Liver (tissue), 9 donors: ENCODE results near the gene MOB4. TPM values are rescaled to one million over a fixed set of nuclear protein-coding genes. Genes with fewer than 3 reads are reported as not detected.

Source experiments
- DNase-seq: peaks from one replicate; pipeline ENCODE4 v3.0.0-alpha.2; 2017; ENCODE audit warnings: low spot score
- H3K27ac ChIP-seq, 2 donors: one replicate each; pipeline ENCODE4 v1.7.0; 2013; ENCODE audit warnings: inconsistent platforms in 2 of 2, low read length in 2 of 2, control low read depth in 1 of 2, low read depth in 1 of 2, mild to moderate bottlenecking in 1 of 2
- H3K27me3 ChIP-seq, 4 donors: one replicate each; pipeline versions ENCODE4 v1.6.1 to v1.7.0; 2013; ENCODE audit warnings: low read length in 3 of 4, inconsistent platforms in 1 of 4, mild to moderate bottlenecking in 1 of 4, moderate library complexity in 1 of 4; ENCODE audit not compliant: control insufficient read depth in 4 of 4, insufficient read depth in 4 of 4
- H3K36me3 ChIP-seq, 4 donors: one replicate each; pipeline versions ENCODE4 v1.6.1 to v1.7.0; 2013; ENCODE audit warnings: low read length in 3 of 4, mild to moderate bottlenecking in 3 of 4, low read depth in 1 of 4, moderate library complexity in 1 of 4; ENCODE audit not compliant: control insufficient read depth in 4 of 4, insufficient read depth in 3 of 4
- H3K4me1 ChIP-seq, 4 donors: one replicate each; pipeline versions ENCODE4 v1.6.1 to v1.7.0; 2013; ENCODE audit warnings: low read length in 3 of 4, mild to moderate bottlenecking in 3 of 4, moderate library complexity in 1 of 4; ENCODE audit not compliant: control insufficient read depth in 4 of 4, insufficient read depth in 4 of 4
- H3K4me3 ChIP-seq, 3 donors: one replicate each; pipeline versions ENCODE4 v1.6.1 to v1.7.0; 2013; ENCODE audit warnings: low read length in 3 of 3, control low read depth in 1 of 3, low read depth in 1 of 3, mild to moderate bottlenecking in 1 of 3
- H3K9ac ChIP-seq, 2 donors: one replicate each; pipeline ENCODE4 v1.7.0; 2013; ENCODE audit warnings: low read length in 2 of 2, mild to moderate bottlenecking in 2 of 2, moderate library complexity in 2 of 2, control low read depth in 1 of 2, low read depth in 1 of 2
- H3K9me3 ChIP-seq, 4 donors: one replicate each; pipeline versions ENCODE4 v1.6.1 to v1.7.0; 2013; ENCODE audit warnings: low read length in 3 of 4; ENCODE audit not compliant: control insufficient read depth in 4 of 4
- EGR1 ChIP-seq, 2 donors: IDR thresholded peaks; 2 replicates each; pipeline ENCODE4 v1.6.1; 2016 to 2018; ENCODE audit warnings: antibody characterized with exemption in 2 of 2, low read depth in 2 of 2
- FOXA1 ChIP-seq: IDR thresholded peaks from 2 replicates; pipeline ENCODE4 v1.6.1; 2016; ENCODE audit warnings: antibody characterized with exemption
- FOXA2 ChIP-seq: IDR thresholded peaks from 2 replicates; pipeline ENCODE4 v1.6.1; 2016; ENCODE audit warnings: antibody characterized with exemption
- GABPA ChIP-seq, 2 donors: IDR thresholded peaks in 1 of 2; conservative IDR thresholded peaks in 1 of 2; 2 replicates each; pipeline ENCODE4 v1.6.1; 2016; ENCODE audit warnings: antibody characterized with exemption in 2 of 2, mild to moderate bottlenecking in 1 of 2, moderate library complexity in 1 of 2
- HNF4A ChIP-seq, 2 donors: conservative IDR thresholded peaks; 2 replicates each; pipeline ENCODE4 v1.6.1; 2016; ENCODE audit warnings: antibody characterized with exemption in 2 of 2, mild to moderate bottlenecking in 2 of 2
- HNF4G ChIP-seq: IDR thresholded peaks from 2 replicates; pipeline ENCODE4 v1.6.1; 2016; ENCODE audit warnings: antibody characterized with exemption
- NR2F2 ChIP-seq: IDR thresholded peaks from 2 replicates; pipeline ENCODE4 v1.6.1; 2016; ENCODE audit warnings: antibody characterized with exemption
- RAD21 ChIP-seq, 2 donors: IDR thresholded peaks; 2 replicates each; pipeline ENCODE4 v1.6.1; 2016; ENCODE audit warnings: antibody characterized with exemption in 2 of 2, mild to moderate bottlenecking in 2 of 2
- RXRA ChIP-seq, 2 donors: IDR thresholded peaks; 2 replicates each; pipeline ENCODE4 v1.6.1; 2017 to 2018; ENCODE audit warnings: antibody characterized with exemption in 2 of 2, mild to moderate bottlenecking in 1 of 2
- SP1 ChIP-seq: IDR thresholded peaks from 2 replicates; pipeline ENCODE4 v1.6.1; 2018; ENCODE audit warnings: antibody characterized with exemption, mild to moderate bottlenecking
- TAF1 ChIP-seq: conservative IDR thresholded peaks from 2 replicates; pipeline ENCODE4 v1.6.1; 2016; ENCODE audit warnings: antibody characterized with exemption, mild to moderate bottlenecking
- YY1 ChIP-seq: IDR thresholded peaks from 2 replicates; pipeline ENCODE4 v1.6.1; 2016; ENCODE audit warnings: antibody characterized with exemption, mild to moderate bottlenecking
- WGBS: extraction: QIAGEN DNeasy Blood & Tissue Kit; methylation state at CpG from one replicate; pipeline ENCODE4 v1.1.7; 2013; 5-methylcytosine and 5-hydroxymethylcytosine counted together
- polyA plus RNA-seq, 2 donors: library from polyadenylated mRNA; stranded (reverse) in 1 of 2; unstranded in 1 of 2; fragments of 200-250 nt in 1 of 2; fragments of >200 nt in 1 of 2; fragmentation: Nextera tagmentation in 1 of 2; extraction: Ambion mirVana in 1 of 2; gene quantifications; one replicate each; pipeline versions ENCODE4 v1.2.1 to v1.2.3, GENCODE V29; 2013 to 2015
- total RNA-seq, 2 donors: library from RNA; depleted of rRNA; stranded (reverse); fragments of >200 nt; gene quantifications; one replicate each; pipeline ENCODE4 v1.2.3, GENCODE V29; 2014
- TF ChIP-seq, protein P1 (sequence below): IDR thresholded peaks from 2 replicates; pipeline ENCODE4 v1.6.1; 2016; ENCODE audit warnings: antibody characterized with exemption
- TF ChIP-seq, protein P2 (sequence below): IDR thresholded peaks from 2 replicates; pipeline ENCODE4 v1.6.1; 2016; ENCODE audit warnings: antibody characterized with exemption
- TF ChIP-seq, protein P3 (sequence below): IDR thresholded peaks from 2 replicates; pipeline ENCODE4 v1.6.1; 2016; ENCODE audit warnings: antibody characterized with exemption, mild to moderate bottlenecking
- TF ChIP-seq, protein P4 (sequence below): IDR thresholded peaks from 2 replicates; pipeline ENCODE4 v1.6.1; 2016; ENCODE audit warnings: antibody characterized with exemption
- TF ChIP-seq, protein P5 (sequence below): fragments of 150-350 bp; IDR thresholded peaks from 2 replicates; pipeline ENCODE4 v1.5.1; 2017; ENCODE audit warnings: improper control_type of control experiment, low read depth, low read length; ENCODE audit not compliant: missing input control
- donor health status: healthy.
- donor health status: healthy.
- donor health status: healthy.
- donor health status: healthy.
- donor health status: healthy.

MOB4 gene
- total and polyA plus RNA-seq, 4 donors, result 7.6 to 17.5 (median 12.5) TPM

DNA sequence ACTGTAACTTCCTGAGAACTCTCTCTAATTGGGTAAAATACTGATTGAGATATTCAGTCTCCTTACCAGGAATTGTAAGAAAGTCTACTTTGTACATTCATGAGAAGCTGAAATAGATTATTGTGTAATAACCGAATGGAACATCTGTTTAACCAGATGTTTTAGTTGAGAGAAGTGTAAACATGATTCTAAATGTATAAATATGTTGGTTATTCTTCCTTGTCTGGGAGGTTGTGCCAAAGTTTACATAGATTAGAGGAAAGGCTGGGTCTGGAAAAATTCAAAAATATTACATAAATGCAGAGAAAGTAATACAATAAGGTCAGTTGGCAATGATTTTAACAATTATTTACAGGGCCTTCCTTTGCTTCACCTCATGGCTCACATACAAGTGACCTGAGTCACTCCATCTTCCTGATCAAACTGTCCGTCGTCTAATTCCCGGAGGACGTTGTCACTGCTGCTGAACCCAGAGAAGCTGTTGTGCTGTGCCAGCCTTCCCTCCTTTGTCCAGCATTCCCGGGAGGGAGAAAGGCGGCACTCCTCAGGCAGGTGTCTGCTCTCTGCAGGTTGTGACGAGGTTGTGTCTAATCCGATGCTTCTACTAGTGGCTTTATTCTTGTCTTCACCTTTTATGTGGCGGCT lies 55.9 kb downstream of the MOB4 start:
- no peak overlapping the region for H3K27ac ChIP-seq
- peaks cover 0 to 2% (median 0%) of the 10 kb centered on the region in 4 donors for H3K4me1 ChIP-seq
- 82% methylated on average over 10 of the region's 10 CpGs for WGBS
- H3K36me3 ChIP-seq, result peaks cover 0 to under 1% (median 0%) of the 10 kb centered on the region in 4 donors
- no peak overlapping the region for H3K9ac ChIP-seq
- H3K9me3 ChIP-seq, result peaks cover 0 to 2% (median 0%) of the 10 kb centered on the region in 4 donors
- H3K4me3 ChIP-seq, result no peak overlapping the region
- TF ChIP-seq FOXA2, result no peak
- TF ChIP-seq NR2F2, result no peak
- TF ChIP-seq TAF1, result no peak
- no peak for TF ChIP-seq SP1
- no peaks in the 10 kb centered on the region for H3K27me3 ChIP-seq
- no peak for DNase-seq

DNA sequence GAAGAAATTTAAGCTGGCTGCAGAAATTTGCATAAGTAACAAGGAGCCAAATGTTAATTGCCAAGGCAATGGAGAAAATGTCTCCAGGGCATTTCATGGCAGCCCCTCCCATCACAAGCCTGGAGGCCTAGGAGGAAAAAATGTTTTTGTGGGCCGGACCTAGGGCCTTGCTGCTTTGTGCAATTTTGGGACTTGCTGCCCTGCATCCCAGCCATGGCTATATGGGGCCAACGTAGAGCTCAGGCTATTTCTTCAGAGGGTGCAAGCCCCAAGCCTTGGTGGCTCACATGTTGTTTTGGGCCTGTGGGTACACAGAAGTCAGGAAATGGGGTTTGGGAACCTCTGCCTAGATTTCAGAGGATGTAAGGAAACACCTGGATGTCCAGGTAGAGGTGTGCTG lies 57.7 kb downstream of the MOB4 start:
- peaks cover 0 to 7% (median 0%) of the 10 kb centered on the region in 4 donors for H3K4me1 ChIP-seq
- H3K27me3 ChIP-seq, result no peaks in the 10 kb centered on the region
- DNase-seq, result no peak
- no peak for TF ChIP-seq EGR1 (IDR thresholded peaks at IDR 0.05; ENCODE audit: low read depth in 2 of 2)
- no peak for TF ChIP-seq GABPA (IDR thresholded peaks at IDR 0.05 in 1 of 2, conservative IDR thresholded peaks at IDR 0.05 in 1 of 2)
- TF ChIP-seq, protein P1, sequence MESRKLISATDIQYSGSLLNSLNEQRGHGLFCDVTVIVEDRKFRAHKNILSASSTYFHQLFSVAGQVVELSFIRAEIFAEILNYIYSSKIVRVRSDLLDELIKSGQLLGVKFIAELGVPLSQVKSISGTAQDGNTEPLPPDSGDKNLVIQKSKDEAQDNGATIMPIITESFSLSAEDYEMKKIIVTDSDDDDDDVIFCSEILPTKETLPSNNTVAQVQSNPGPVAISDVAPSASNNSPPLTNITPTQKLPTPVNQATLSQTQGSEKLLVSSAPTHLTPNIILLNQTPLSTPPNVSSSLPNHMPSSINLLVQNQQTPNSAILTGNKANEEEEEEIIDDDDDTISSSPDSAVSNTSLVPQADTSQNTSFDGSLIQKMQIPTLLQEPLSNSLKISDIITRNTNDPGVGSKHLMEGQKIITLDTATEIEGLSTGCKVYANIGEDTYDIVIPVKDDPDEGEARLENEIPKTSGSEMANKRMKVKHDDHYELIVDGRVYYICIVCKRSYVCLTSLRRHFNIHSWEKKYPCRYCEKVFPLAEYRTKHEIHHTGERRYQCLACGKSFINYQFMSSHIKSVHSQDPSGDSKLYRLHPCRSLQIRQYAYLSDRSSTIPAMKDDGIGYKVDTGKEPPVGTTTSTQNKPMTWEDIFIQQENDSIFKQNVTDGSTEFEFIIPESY, result no peak
- no peak overlapping the region for H3K27ac ChIP-seq
- no peak overlapping the region for H3K4me3 ChIP-seq
- H3K9ac ChIP-seq, result no peak overlapping the region
- peaks cover 0 to 2% (median 0%) of the 10 kb centered on the region in 4 donors for H3K9me3 ChIP-seq
- 97% methylated on average over 2 of the region's 2 CpGs for WGBS
- no peaks in the 10 kb centered on the region for H3K36me3 ChIP-seq

DNA sequence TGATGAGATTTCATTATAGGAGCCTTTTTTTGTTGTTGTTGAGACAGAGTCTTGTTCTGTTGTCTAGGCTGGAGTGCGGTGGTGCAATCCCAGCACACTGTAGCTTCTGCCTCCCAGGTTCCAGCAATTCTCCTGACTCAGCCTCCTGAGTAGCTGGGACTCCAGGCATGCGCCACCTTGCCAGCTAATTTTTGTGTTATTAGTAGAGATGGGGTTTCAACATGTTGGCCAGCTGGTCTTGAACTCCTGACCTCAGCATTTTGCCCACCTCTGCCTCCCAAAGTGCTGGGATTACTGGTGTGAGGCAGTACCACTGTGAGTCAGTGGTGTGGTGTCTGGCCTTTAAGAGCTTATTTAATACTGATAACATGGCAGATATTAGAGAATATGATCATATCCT lies 60.1 kb downstream of the MOB4 start:
- Histone ChIP-seq H3K27ac (no peak overlapping the region), H3K36me3 (no peaks in the 10 kb centered on the region), H3K9me3 (peaks cover 0 to 2% (median 0%) of the 10 kb centered on the region in 4 donors), H3K9ac (no peak overlapping the region), H3K4me1 (peaks cover 0 to 7% (median 0%) of the 10 kb centered on the region in 4 donors), H3K27me3 (no peaks in the 10 kb centered on the region), H3K4me3 (no peak overlapping the region)
- WGBS, result 96% methylated on average over 2 of the region's 2 CpGs
- no peak for TF ChIP-seq YY1
- TF ChIP-seq, protein P2, sequence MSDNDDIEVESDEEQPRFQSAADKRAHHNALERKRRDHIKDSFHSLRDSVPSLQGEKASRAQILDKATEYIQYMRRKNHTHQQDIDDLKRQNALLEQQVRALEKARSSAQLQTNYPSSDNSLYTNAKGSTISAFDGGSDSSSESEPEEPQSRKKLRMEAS, result no peak
- TF ChIP-seq NR2F2, result no peak
- no peak for TF ChIP-seq GABPA (IDR thresholded peaks at IDR 0.05 in 1 of 2, conservative IDR thresholded peaks at IDR 0.05 in 1 of 2)
- TF ChIP-seq, protein P3, sequence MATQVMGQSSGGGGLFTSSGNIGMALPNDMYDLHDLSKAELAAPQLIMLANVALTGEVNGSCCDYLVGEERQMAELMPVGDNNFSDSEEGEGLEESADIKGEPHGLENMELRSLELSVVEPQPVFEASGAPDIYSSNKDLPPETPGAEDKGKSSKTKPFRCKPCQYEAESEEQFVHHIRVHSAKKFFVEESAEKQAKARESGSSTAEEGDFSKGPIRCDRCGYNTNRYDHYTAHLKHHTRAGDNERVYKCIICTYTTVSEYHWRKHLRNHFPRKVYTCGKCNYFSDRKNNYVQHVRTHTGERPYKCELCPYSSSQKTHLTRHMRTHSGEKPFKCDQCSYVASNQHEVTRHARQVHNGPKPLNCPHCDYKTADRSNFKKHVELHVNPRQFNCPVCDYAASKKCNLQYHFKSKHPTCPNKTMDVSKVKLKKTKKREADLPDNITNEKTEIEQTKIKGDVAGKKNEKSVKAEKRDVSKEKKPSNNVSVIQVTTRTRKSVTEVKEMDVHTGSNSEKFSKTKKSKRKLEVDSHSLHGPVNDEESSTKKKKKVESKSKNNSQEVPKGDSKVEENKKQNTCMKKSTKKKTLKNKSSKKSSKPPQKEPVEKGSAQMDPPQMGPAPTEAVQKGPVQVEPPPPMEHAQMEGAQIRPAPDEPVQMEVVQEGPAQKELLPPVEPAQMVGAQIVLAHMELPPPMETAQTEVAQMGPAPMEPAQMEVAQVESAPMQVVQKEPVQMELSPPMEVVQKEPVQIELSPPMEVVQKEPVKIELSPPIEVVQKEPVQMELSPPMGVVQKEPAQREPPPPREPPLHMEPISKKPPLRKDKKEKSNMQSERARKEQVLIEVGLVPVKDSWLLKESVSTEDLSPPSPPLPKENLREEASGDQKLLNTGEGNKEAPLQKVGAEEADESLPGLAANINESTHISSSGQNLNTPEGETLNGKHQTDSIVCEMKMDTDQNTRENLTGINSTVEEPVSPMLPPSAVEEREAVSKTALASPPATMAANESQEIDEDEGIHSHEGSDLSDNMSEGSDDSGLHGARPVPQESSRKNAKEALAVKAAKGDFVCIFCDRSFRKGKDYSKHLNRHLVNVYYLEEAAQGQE, result no peak
- TF ChIP-seq HNF4G, result no peak
- TF ChIP-seq, protein P4, sequence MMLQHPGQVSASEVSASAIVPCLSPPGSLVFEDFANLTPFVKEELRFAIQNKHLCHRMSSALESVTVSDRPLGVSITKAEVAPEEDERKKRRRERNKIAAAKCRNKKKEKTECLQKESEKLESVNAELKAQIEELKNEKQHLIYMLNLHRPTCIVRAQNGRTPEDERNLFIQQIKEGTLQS, result no peak
- no peak for TF ChIP-seq TAF1
- TF ChIP-seq, protein P5, sequence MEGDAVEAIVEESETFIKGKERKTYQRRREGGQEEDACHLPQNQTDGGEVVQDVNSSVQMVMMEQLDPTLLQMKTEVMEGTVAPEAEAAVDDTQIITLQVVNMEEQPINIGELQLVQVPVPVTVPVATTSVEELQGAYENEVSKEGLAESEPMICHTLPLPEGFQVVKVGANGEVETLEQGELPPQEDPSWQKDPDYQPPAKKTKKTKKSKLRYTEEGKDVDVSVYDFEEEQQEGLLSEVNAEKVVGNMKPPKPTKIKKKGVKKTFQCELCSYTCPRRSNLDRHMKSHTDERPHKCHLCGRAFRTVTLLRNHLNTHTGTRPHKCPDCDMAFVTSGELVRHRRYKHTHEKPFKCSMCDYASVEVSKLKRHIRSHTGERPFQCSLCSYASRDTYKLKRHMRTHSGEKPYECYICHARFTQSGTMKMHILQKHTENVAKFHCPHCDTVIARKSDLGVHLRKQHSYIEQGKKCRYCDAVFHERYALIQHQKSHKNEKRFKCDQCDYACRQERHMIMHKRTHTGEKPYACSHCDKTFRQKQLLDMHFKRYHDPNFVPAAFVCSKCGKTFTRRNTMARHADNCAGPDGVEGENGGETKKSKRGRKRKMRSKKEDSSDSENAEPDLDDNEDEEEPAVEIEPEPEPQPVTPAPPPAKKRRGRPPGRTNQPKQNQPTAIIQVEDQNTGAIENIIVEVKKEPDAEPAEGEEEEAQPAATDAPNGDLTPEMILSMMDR, result no peak
- TF ChIP-seq SP1, result no peak
- no peak for TF ChIP-seq FOXA2
- TF ChIP-seq RAD21 (IDR thresholded peaks at IDR 0.05), result no peak
- TF ChIP-seq HNF4A (conservative IDR thresholded peaks at IDR 0.05), result no peak
- TF ChIP-seq FOXA1, result no peak
- TF ChIP-seq RXRA (IDR thresholded peaks at IDR 0.05), result no peak
- no peak for DNase-seq
